Measurements from ENCODE around the gene HMCN2. TPM values are rescaled to one million over a fixed set of nuclear protein-coding genes. Genes with fewer than 3 reads are reported as not detected.

The HMCN2 gene
- total RNA-seq, 2 experiments from 2014 or later = not detected

- ChIA-PET CTCF (ENCODE audit: unreplicated experiment) (interaction anchor here (0.6 kb wide), 1 partner anchor 87 kb away, joined by 3 read pairs; no protein-coding TSS in a partner anchor), POLR2A (no interaction called here)
- H3K36me3 ChIP-seq (ENCODE audit: insufficient read depth, low read length) = no peaks in the 10 kb centered on the region
- no peak overlapping the region for H2AFZ ChIP-seq (ENCODE audit: low read length)
- no peaks in the 10 kb centered on the region for H4K20me1 ChIP-seq (ENCODE audit: insufficient read depth, low read length)
- no peaks in the 10 kb centered on the region for H3K4me1 ChIP-seq (ENCODE audit: insufficient read depth, low read length, poor library complexity, severe bottlenecking)
- no peak for TF ChIP-seq CTCF (conservative IDR thresholded peaks at IDR 0.05; ENCODE audit: low read length)
- no peak for TF ChIP-seq EZH2phosphoT487 (IDR thresholded peaks at IDR 0.05; ENCODE audit: borderline replicate concordance, low read depth, low read length)
- BruUV-seq (replicated peaks) = no TSS peak
- H3K4me2 ChIP-seq (ENCODE audit: low read length) = no peak overlapping the region
- H3K4me3 ChIP-seq (ENCODE audit: low read depth, low read length, poor library complexity, severe bottlenecking) = no peak overlapping the region
- DNase-seq (ENCODE audit: low spot score) = no peak
- intact Hi-C loops (cut with micrococcal nuclease; ENCODE audit: unreplicated experiment) = no loop called here
- no peak overlapping the region for H3K27ac ChIP-seq (ENCODE audit: low read depth, low read length, poor library complexity, severe bottlenecking)
- H3K9me3 ChIP-seq (ENCODE audit: low read length) = no peaks in the 10 kb centered on the region
- no peaks in the 10 kb centered on the region for H3K79me2 ChIP-seq (ENCODE audit: insufficient read depth, low read depth, low read length)
- no peaks in the 10 kb centered on the region for H3K9me2 ChIP-seq (ENCODE audit: insufficient read depth, low read length)
Measured at GRCh38 chr9:130329061-130329460, 63.5 kb downstream of the HMCN2 start.

DNA sequence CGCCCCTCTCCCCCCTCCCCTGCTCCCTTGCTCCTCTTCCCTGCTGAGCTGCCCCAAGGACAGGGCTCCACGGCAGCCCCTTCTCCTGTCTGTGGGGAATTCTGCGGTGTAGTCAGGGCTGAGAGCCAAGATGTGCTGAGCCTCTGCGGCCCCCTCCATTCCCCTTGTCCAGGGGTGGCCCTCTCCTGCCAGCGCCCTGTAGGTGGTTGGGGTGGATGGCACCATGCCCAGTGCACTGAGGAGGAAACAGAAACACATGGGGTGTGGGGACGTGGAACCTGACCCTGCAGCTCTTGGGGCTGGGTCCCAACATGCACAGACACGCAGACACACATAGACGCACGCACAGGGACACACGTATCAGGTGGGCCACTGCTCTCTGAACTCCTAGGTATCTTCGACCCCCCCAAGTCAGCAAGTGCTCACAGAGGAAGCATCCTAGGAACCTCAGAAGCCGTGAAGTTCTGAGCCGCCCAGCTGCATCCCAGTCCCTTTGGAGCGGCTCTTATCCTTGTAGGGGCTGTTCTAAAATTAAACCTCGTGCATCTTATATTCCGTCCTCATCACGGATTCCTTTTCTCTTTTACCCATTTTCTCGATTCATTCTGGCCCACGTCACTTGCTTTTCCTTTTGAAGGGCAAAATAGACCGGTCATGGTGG lies 64.8 kb downstream of the HMCN2 start:
- H3K4me3 ChIP-seq (ENCODE audit: low read depth, low read length, poor library complexity, severe bottlenecking) = no peak overlapping the region
- ChIA-PET POLR2A (no interaction called here), CTCF (ENCODE audit: unreplicated experiment) (no interaction called here)
- H3K4me1 ChIP-seq (ENCODE audit: insufficient read depth, low read length, poor library complexity, severe bottlenecking) = no peaks in the 10 kb centered on the region
- TF ChIP-seq CTCF (conservative IDR thresholded peaks at IDR 0.05; ENCODE audit: low read length) = no peak
- no peak for TF ChIP-seq EZH2phosphoT487 (IDR thresholded peaks at IDR 0.05; ENCODE audit: borderline replicate concordance, low read depth, low read length)
- no peak overlapping the region for H3K4me2 ChIP-seq (ENCODE audit: low read length)
- H3K36me3 ChIP-seq (ENCODE audit: insufficient read depth, low read length) = no peaks in the 10 kb centered on the region
- no TSS peak for BruUV-seq (replicated peaks)
- intact Hi-C loops (cut with micrococcal nuclease; ENCODE audit: unreplicated experiment) = no loop called here
- H3K27ac ChIP-seq (ENCODE audit: low read depth, low read length, poor library complexity, severe bottlenecking) = no peak overlapping the region
- H3K9me2 ChIP-seq (ENCODE audit: insufficient read depth, low read length) = no peaks in the 10 kb centered on the region
- no peaks in the 10 kb centered on the region for H3K79me2 ChIP-seq (ENCODE audit: insufficient read depth, low read depth, low read length)
- no peaks in the 10 kb centered on the region for H3K9me3 ChIP-seq (ENCODE audit: low read length)
- H4K20me1 ChIP-seq (ENCODE audit: insufficient read depth, low read length) = no peaks in the 10 kb centered on the region
- no peak overlapping the region for H2AFZ ChIP-seq (ENCODE audit: low read length)
- DNase-seq (ENCODE audit: low spot score) = no peak

GRCh38 chr9:130331061-130331460 lies 65.5 kb downstream of the HMCN2 start:
- Histone ChIP-seq H3K79me2 (ENCODE audit: insufficient read depth, low read depth, low read length) (no peaks in the 10 kb centered on the region), H3K36me3 (ENCODE audit: insufficient read depth, low read length) (no peaks in the 10 kb centered on the region), H3K9me3 (ENCODE audit: low read length) (no peaks in the 10 kb centered on the region), H3K27ac (ENCODE audit: low read depth, low read length, poor library complexity, severe bottlenecking) (no peak overlapping the region), H3K4me2 (ENCODE audit: low read length) (no peak overlapping the region), H2AFZ (ENCODE audit: low read length) (no peak overlapping the region), H3K9me2 (ENCODE audit: insufficient read depth, low read length) (no peaks in the 10 kb centered on the region), H3K4me3 (ENCODE audit: low read depth, low read length, poor library complexity, severe bottlenecking) (no peak overlapping the region), H3K4me1 (ENCODE audit: insufficient read depth, low read length, poor library complexity, severe bottlenecking) (no peaks in the 10 kb centered on the region), H4K20me1 (ENCODE audit: insufficient read depth, low read length) (no peaks in the 10 kb centered on the region)
- TF ChIP-seq EZH2phosphoT487 (IDR thresholded peaks at IDR 0.05; ENCODE audit: borderline replicate concordance, low read depth, low read length) (no peak), CTCF (conservative IDR thresholded peaks at IDR 0.05; ENCODE audit: low read length) (no peak)
- ChIA-PET CTCF (ENCODE audit: unreplicated experiment) (no interaction called here), POLR2A (no interaction called here)
- intact Hi-C loops (cut with micrococcal nuclease; ENCODE audit: unreplicated experiment) = no loop called here
- DNase-seq (ENCODE audit: low spot score) = no peak
- BruUV-seq (replicated peaks) = no TSS peak

Data from OCI-LY7 (cell line).